ENCODE results near the gene POU6F2.

The POU6F2 gene

DNA sequence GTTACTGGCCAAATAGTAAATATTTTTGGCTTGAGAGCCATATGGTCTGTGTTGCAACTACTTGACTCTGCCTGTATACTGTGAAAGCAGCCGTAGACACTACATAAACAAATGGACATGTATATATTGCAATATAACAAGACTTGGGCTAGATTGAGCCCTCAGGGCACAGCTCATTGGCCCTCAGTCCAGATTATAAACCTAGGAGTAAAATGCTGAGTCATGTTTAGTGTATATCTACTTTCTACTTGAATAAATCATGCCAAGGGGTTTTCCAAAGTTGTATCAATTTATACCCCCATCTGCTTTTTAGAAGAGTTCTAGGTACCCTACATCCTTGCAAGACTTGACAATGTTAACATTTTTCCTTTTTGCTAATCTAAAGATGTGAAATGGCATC, 27.4 kb upstream of the POU6F2 start:
- Histone ChIP-seq H3K27me3 (ENCODE audit: control insufficient read depth in 3 of 3, insufficient read depth in 3 of 3, low read depth in 1 of 3, low read length in 3 of 3) (no peaks in the 10 kb centered on the region), H2BK12ac (ENCODE audit: low read length) (no peak overlapping the region), H3K4me1 (ENCODE audit: control insufficient read depth in 2 of 2, insufficient read depth in 1 of 2, low read depth in 1 of 2, low read length in 2 of 2) (peaks cover 2 to 5% of the 10 kb centered on the region in 2 donors), H3K18ac (ENCODE audit: low read length) (no peak overlapping the region), H3K23ac (ENCODE audit: low read depth, low read length, poor library complexity) (no peak overlapping the region), H3K14ac (ENCODE audit: low read length) (no peak overlapping the region), H3K27ac (replicated peaks; ENCODE audit: low read length) (no peak overlapping the region), H3K4me2 (ENCODE audit: insufficient read depth, low read length, poor library complexity, severe bottlenecking) (no peak overlapping the region), H3K36me3 (replicated peaks in 1 of 2; ENCODE audit: control insufficient read depth in 2 of 2, insufficient read depth in 2 of 2, low read length in 2 of 2) (no peaks in the 10 kb centered on the region), H2AFZ (ENCODE audit: low read length) (no peak overlapping the region), H3K79me1 (ENCODE audit: low read depth, low read length) (no peaks in the 10 kb centered on the region), H3K4me3 (ENCODE audit: low read length in 2 of 2) (no peak overlapping the region), H4K91ac (ENCODE audit: low read depth, low read length, poor library complexity) (no peak overlapping the region), H2BK120ac (ENCODE audit: low read depth, low read length) (no peak overlapping the region), H3K9ac (ENCODE audit: low read depth, low read length, poor library complexity) (no peak overlapping the region), H3K9me3 (replicated peaks in 1 of 2; ENCODE audit: control insufficient read depth in 2 of 2, insufficient read depth in 1 of 2, low read depth in 1 of 2, low read length in 2 of 2) (no peaks in the 10 kb centered on the region), H2BK5ac (ENCODE audit: low read length) (no peak overlapping the region), H4K8ac (ENCODE audit: low read depth, low read length) (no peak overlapping the region), H2AK5ac (ENCODE audit: low read depth, low read length) (no peak overlapping the region), H2BK15ac (ENCODE audit: low read length) (no peak overlapping the region), H3K4ac (ENCODE audit: low read length) (no peak overlapping the region)
- WGBS, 2 donors (ENCODE audit: extremely low coverage in 2 of 2, insufficient read length in 2 of 2, insufficient replicate concordance in 1 of 2): no CpG with 5 or more reads among the region's 1 CpG
- no peak for DNase-seq (ENCODE audit: low spot score)

- Histone ChIP-seq H2BK15ac (ENCODE audit: low read length) (no peak overlapping the region), H4K91ac (ENCODE audit: low read depth, low read length, poor library complexity) (no peak overlapping the region), H3K36me3 (replicated peaks in 1 of 2; ENCODE audit: control insufficient read depth in 2 of 2, insufficient read depth in 2 of 2, low read length in 2 of 2) (no peaks in the 10 kb centered on the region), H3K4ac (ENCODE audit: low read length) (no peak overlapping the region), H2AK5ac (ENCODE audit: low read depth, low read length) (no peak overlapping the region), H3K4me2 (ENCODE audit: insufficient read depth, low read length, poor library complexity, severe bottlenecking) (no peak overlapping the region), H3K27ac (replicated peaks; ENCODE audit: low read length) (no peak overlapping the region), H3K79me1 (ENCODE audit: low read depth, low read length) (no peaks in the 10 kb centered on the region), H4K8ac (ENCODE audit: low read depth, low read length) (no peak overlapping the region), H3K18ac (ENCODE audit: low read length) (no peak overlapping the region), H3K4me1 (ENCODE audit: control insufficient read depth in 2 of 2, insufficient read depth in 1 of 2, low read depth in 1 of 2, low read length in 2 of 2) (peaks cover 2 to 5% of the 10 kb centered on the region in 2 donors), H2BK5ac (ENCODE audit: low read length) (no peak overlapping the region), H3K14ac (ENCODE audit: low read length) (no peak overlapping the region), H3K9ac (ENCODE audit: low read depth, low read length, poor library complexity) (no peak overlapping the region), H3K9me3 (replicated peaks in 1 of 2; ENCODE audit: control insufficient read depth in 2 of 2, insufficient read depth in 1 of 2, low read depth in 1 of 2, low read length in 2 of 2) (no peaks in the 10 kb centered on the region), H2AFZ (ENCODE audit: low read length) (no peak overlapping the region), H3K27me3 (ENCODE audit: control insufficient read depth in 3 of 3, insufficient read depth in 3 of 3, low read depth in 1 of 3, low read length in 3 of 3) (no peaks in the 10 kb centered on the region), H3K4me3 (ENCODE audit: low read length in 2 of 2) (no peak overlapping the region), H3K23ac (ENCODE audit: low read depth, low read length, poor library complexity) (no peak overlapping the region), H2BK120ac (ENCODE audit: low read depth, low read length) (no peak overlapping the region), H2BK12ac (ENCODE audit: low read length) (no peak overlapping the region)
- WGBS, 2 donors (ENCODE audit: extremely low coverage in 2 of 2, insufficient read length in 2 of 2, insufficient replicate concordance in 1 of 2): no CpG with 5 or more reads among the region's 6 CpGs
- no peak for DNase-seq (ENCODE audit: low spot score)
Observed at GRCh38 chr7:38951213-38951612, 26.5 kb upstream of the POU6F2 start.

- H3K27ac ChIP-seq (replicated peaks; ENCODE audit: low read length): no peak overlapping the region
- H3K18ac ChIP-seq (ENCODE audit: low read length): no peak overlapping the region
- no peak overlapping the region for H3K14ac ChIP-seq (ENCODE audit: low read length)
- no peak overlapping the region for H3K23ac ChIP-seq (ENCODE audit: low read depth, low read length, poor library complexity)
- H3K4ac ChIP-seq (ENCODE audit: low read length): no peak overlapping the region
- no CpG with 5 or more reads among the region's 1 CpG for WGBS, 2 donors (ENCODE audit: extremely low coverage in 2 of 2, insufficient read length in 2 of 2, insufficient replicate concordance in 1 of 2)
- H4K8ac ChIP-seq (ENCODE audit: low read depth, low read length): no peak overlapping the region
- H3K27me3 ChIP-seq (ENCODE audit: control insufficient read depth in 3 of 3, insufficient read depth in 3 of 3, low read depth in 1 of 3, low read length in 3 of 3): no peaks in the 10 kb centered on the region
- no peak overlapping the region for H3K4me2 ChIP-seq (ENCODE audit: insufficient read depth, low read length, poor library complexity, severe bottlenecking)
- no peak overlapping the region for H4K91ac ChIP-seq (ENCODE audit: low read depth, low read length, poor library complexity)
- H3K4me1 ChIP-seq (ENCODE audit: control insufficient read depth in 2 of 2, insufficient read depth in 1 of 2, low read depth in 1 of 2, low read length in 2 of 2): peaks cover 0 to 3% of the 10 kb centered on the region in 2 donors
- H3K36me3 ChIP-seq (replicated peaks in 1 of 2; ENCODE audit: control insufficient read depth in 2 of 2, insufficient read depth in 2 of 2, low read length in 2 of 2): no peaks in the 10 kb centered on the region
- H2BK15ac ChIP-seq (ENCODE audit: low read length): no peak overlapping the region
- no peaks in the 10 kb centered on the region for H3K9me3 ChIP-seq (replicated peaks in 1 of 2; ENCODE audit: control insufficient read depth in 2 of 2, insufficient read depth in 1 of 2, low read depth in 1 of 2, low read length in 2 of 2)
- no peak overlapping the region for H2BK5ac ChIP-seq (ENCODE audit: low read length)
- DNase-seq (ENCODE audit: low spot score): no peak
- H3K9ac ChIP-seq (ENCODE audit: low read depth, low read length, poor library complexity): no peak overlapping the region
- H2BK12ac ChIP-seq (ENCODE audit: low read length): no peak overlapping the region
- H3K79me1 ChIP-seq (ENCODE audit: low read depth, low read length): no peaks in the 10 kb centered on the region
- no peak overlapping the region for H2BK120ac ChIP-seq (ENCODE audit: low read depth, low read length)
- no peak overlapping the region for H3K4me3 ChIP-seq (ENCODE audit: low read length in 2 of 2)
- no peak overlapping the region for H2AK5ac ChIP-seq (ENCODE audit: low read depth, low read length)
- no peak overlapping the region for H2AFZ ChIP-seq (ENCODE audit: low read length)
Observed at GRCh38 chr7:38953227-38953626, 24.5 kb upstream of the POU6F2 start.

DNA sequence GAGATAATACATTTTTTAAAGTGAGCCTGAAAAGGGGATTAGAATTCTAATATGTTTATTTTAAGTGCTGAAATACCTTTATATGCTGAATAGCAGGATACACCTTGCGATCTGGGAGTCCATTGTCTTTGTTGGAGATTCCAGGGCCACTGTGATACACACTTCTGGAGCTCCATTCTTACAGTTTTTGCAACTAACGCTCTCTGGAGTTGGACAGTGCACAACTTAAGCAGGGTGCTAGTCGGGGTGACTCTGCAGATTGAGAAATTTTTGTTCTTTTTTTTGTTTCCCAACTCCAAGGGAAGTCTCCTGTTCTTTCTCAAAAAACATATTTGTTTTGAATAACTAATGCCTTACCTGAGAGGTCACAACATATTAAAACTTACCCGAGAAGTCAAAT, 23.7 kb upstream of the POU6F2 start:
- no peak overlapping the region for H2BK5ac ChIP-seq (ENCODE audit: low read length)
- no peak for DNase-seq (ENCODE audit: low spot score)
- no peak overlapping the region for H2AK5ac ChIP-seq (ENCODE audit: low read depth, low read length)
- H2BK12ac ChIP-seq (ENCODE audit: low read length): no peak overlapping the region
- no peak overlapping the region for H3K14ac ChIP-seq (ENCODE audit: low read length)
- H3K27me3 ChIP-seq (ENCODE audit: control insufficient read depth in 3 of 3, insufficient read depth in 3 of 3, low read depth in 1 of 3, low read length in 3 of 3): no peaks in the 10 kb centered on the region
- no peak overlapping the region for H3K4me2 ChIP-seq (ENCODE audit: insufficient read depth, low read length, poor library complexity, severe bottlenecking)
- H3K9ac ChIP-seq (ENCODE audit: low read depth, low read length, poor library complexity): no peak overlapping the region
- no peak overlapping the region for H3K4me3 ChIP-seq (ENCODE audit: low read length in 2 of 2)
- H2AFZ ChIP-seq (ENCODE audit: low read length): no peak overlapping the region
- H3K9me3 ChIP-seq (replicated peaks in 1 of 2; ENCODE audit: control insufficient read depth in 2 of 2, insufficient read depth in 1 of 2, low read depth in 1 of 2, low read length in 2 of 2): no peaks in the 10 kb centered on the region
- no peak overlapping the region for H2BK120ac ChIP-seq (ENCODE audit: low read depth, low read length)
- no peak overlapping the region for H3K23ac ChIP-seq (ENCODE audit: low read depth, low read length, poor library complexity)
- H2BK15ac ChIP-seq (ENCODE audit: low read length): no peak overlapping the region
- H3K79me1 ChIP-seq (ENCODE audit: low read depth, low read length): no peaks in the 10 kb centered on the region
- H3K4ac ChIP-seq (ENCODE audit: low read length): no peak overlapping the region
- no CpG with 5 or more reads among the region's 4 CpGs for WGBS, 2 donors (ENCODE audit: extremely low coverage in 2 of 2, insufficient read length in 2 of 2, insufficient replicate concordance in 1 of 2)
- H4K8ac ChIP-seq (ENCODE audit: low read depth, low read length): no peak overlapping the region
- no peak overlapping the region for H3K27ac ChIP-seq (replicated peaks; ENCODE audit: low read length)
- no peak overlapping the region for H3K18ac ChIP-seq (ENCODE audit: low read length)
- no peaks in the 10 kb centered on the region for H3K36me3 ChIP-seq (replicated peaks in 1 of 2; ENCODE audit: control insufficient read depth in 2 of 2, insufficient read depth in 2 of 2, low read length in 2 of 2)
- peaks cover 0 to 3% of the 10 kb centered on the region in 2 donors for H3K4me1 ChIP-seq (ENCODE audit: control insufficient read depth in 2 of 2, insufficient read depth in 1 of 2, low read depth in 1 of 2, low read length in 2 of 2)
- no peak overlapping the region for H4K91ac ChIP-seq (ENCODE audit: low read depth, low read length, poor library complexity)

Data from neuronal stem cell (in vitro differentiated cells).